Islet of Langerhans (tissue), 1 donor: ENCODE results near the gene UPF3A.
"Not testable (repeated sequence)": the region's sequence is repeated elsewhere in the genome, so short reads cannot be mapped to it uniquely, and the experiment has no call there.

ENCODE experiments used
- FAIRE-seq: peaks from one replicate; lab custom pipeline; 2011; peaks lifted over from hg19 to GRCh38; lab: Jason Lieb, UNC

Gene UPF3A

GRCh38 chr13:114309086-114309485 lies 27.7 kb downstream of the UPF3A start:
- no peak for FAIRE-seq

GRCh38 chr13:114309806-114310410 lies 28.5 kb downstream of the UPF3A start:
- FAIRE-seq, result no peak

GRCh38 chr13:114310956-114311355 lies 29.6 kb downstream of the UPF3A start:
- FAIRE-seq, result no peak

DNA sequence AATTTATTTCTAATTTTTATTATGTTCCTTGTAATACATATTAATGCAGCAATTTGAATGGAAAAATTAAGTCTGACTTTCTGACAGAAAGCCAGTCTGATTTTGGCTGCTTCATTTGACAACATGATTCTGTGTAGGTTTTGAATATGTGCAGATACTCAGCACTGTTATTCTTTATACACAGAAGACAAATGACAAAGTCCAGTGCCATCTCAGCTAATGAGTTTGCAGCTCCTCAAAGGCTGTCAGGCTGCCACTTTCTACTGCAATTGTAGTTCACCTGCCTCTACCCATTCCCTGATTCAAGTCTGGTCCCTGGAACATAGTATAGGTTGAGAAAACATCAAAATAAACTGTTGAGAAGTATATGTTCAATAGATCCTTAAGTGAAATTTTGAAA lies 30.0 kb downstream of the UPF3A start:
- FAIRE-seq, result no peak

- no peak for FAIRE-seq
Measured at GRCh38 chr13:114311908-114312307, 30.5 kb downstream of the UPF3A start.

DNA sequence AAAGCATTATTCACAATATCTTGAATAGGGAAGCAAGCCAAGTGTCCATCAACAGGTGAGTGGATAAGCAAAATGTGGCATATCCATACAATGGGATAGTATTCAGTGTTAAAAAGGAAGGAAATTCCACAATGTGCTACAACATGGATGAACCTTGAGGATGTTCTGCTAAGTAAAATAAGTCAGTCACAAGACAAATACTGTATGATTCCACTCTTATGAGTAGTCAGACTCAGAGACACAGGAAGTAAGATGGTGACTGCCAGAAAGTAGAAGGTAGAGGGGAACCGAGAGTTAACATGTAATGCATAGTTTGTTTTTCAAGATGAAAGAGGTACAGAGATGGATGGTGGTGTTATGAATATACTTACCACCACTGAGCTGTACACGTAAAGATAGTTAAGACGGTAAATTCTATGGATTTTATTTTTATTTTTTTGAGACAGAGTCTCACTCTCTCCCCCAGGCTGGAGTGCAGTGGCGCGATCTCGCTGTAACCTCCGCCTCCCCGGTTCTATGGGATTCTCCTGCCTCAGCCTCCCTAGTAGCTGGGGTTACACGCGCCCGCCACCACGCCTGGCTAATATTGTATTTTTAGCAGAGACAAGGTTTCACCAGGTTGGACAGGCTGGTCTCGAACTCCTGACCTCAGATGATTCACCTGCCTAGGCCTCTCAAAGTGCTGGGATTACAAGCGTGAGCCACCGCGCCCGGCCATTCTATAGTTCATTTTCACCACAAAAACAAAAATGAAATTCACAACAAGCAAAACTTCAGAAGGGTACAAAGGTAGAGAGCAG lies 31.9 kb downstream of the UPF3A start:
- no peak for FAIRE-seq

- FAIRE-seq, result no peak
Measured at GRCh38 chr13:114314074-114314912, 32.9 kb downstream of the UPF3A start, which contains the start of gene CHAMP1. Gene CHAMP1 (plus strand): TSS chr13:114314503. CDS start chr13:114323843, 9,340 bp downstream.

DNA sequence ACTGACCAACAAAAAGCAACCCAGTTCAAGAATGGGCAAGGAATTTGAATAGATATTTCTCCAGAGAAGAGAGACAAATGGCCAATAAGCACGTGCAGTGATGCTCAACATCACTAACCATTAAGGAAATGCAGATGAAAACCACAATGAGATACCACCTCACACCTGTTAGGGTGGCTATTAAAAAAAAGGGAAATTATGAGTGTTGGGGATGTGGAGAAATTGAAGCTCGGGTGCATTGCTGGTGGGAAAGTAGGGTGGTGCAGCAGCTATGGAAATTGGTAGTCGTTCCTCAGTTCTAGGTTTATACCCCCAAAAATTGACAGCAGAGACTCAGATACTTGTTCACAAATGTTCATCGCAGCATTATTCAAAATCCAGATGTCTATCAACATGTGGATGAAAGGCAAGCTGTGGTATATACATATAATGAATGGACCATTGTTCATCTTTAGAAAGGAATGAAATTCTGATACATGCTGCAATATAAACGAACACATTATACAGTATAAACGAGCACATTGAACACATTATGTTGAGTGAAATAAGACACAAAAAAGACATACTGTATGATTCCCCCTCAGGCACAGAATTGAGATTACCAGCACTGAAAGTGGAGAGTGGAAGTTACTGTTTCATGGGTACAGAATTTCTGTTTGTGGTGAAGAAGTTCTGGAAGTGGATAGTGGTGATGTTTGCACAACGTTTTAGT lies 33.8 kb downstream of the UPF3A start:
- no peak for FAIRE-seq

DNA sequence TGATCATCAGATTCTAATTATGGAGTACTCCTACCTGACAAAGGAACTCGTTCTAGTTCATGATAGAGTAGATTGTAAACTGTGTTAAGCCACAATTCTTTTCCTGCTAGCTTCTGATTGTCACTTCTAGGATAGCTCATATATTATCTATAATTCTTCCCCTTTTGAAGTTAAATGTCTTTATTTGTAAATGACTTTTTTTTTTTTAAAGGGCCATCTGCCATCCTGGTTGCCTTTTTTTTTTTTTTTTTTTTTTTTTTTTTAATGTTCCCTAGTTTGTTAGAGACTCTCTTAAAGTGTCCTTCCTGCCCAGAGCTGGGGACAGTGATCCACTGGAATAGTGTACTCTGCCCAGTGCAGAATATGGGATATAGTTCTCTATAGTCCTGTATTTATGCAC lies 37.2 kb downstream of the UPF3A start:
- FAIRE-seq, result no peak

GRCh38 chr13:114319441-114319913 lies 38.1 kb downstream of the UPF3A start:
- no peak for FAIRE-seq

- no peak for FAIRE-seq
Measured at GRCh38 chr13:114320065-114320464, 38.7 kb downstream of the UPF3A start.

- no peak for FAIRE-seq
Measured at GRCh38 chr13:114321256-114321655, 39.9 kb downstream of the UPF3A start.

DNA sequence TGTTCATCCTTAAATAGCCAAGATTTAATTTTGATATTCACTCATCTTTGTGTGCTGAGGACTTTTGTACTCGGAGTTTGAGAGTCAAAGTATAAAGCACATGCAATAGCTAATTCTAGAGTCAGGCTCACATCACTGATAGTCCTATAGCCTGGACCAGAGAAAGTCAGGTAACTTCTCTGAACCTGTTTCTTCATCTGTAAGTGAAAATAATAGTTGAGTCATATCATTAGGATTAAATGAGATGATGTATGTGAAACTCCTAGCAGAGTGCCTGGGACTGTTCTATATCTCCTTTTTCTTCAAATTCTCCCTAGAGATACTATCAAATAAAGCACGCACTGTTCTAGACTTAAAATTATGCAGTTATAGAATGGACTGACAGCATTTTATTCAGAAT lies 41.9 kb downstream of the UPF3A start:
- FAIRE-seq, result no peak

- FAIRE-seq, result no peak
Measured at GRCh38 chr13:114324334-114324733, 42.9 kb downstream of the UPF3A start.

DNA sequence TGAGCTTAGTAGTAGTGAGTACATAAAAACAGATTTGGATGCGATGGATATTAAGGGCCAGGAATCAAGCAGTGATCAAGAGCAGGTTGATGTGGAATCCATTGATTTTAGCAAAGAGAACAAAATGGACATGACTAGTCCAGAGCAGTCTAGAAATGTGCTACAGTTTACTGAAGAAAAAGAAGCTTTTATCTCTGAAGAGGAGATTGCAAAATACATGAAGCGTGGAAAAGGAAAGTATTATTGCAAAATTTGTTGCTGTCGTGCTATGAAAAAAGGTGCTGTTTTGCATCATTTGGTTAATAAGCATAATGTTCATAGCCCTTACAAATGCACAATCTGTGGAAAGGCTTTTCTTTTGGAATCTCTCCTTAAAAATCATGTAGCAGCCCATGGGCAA lies 44.3 kb downstream of the UPF3A start:
- no peak for FAIRE-seq

DNA sequence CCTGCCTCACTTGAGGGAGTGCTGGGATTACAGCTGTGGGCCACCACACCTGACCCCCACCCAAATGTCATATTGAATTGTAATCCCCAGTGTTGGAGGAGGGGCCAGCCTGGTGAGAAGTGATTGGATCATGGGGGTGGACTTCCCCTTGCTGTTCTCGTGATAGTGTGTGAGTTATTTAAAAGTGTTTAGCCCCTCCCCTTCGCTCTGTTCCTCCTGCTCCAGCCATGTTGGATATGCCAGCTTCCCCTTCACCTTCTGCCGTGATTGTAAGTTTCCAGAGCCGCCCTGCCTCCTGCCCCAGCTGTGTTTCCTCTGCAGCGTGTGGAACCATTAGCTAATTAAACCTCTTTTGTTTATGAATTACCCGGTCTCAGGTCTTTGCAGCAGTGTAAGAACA lies 46.6 kb downstream of the UPF3A start:
- FAIRE-seq, result no peak

- no peak for FAIRE-seq
Measured at GRCh38 chr13:114328595-114328994, 47.2 kb downstream of the UPF3A start.

GRCh38 chr13:114330086-114330485 lies 48.7 kb downstream of the UPF3A start:
- FAIRE-seq, result no peak

DNA sequence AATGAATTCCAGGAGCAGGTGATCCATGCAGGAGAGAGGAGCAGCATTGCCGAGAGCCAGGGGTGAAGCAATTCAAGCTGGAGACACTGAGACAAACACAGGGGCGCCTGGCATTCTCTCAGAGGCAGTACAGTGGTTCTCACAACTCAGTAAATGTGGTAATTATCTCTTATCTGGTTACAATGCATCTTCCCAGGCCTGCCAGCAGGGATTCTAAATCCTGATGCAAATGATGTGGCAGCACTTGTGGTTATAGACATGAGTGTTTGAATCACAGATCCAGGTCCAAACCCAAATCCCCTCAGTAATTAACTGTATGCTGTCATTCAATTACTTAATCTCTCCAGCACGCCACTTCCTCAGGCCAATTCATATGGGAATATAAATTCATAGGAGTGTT lies 52.5 kb downstream of the UPF3A start:
- FAIRE-seq, result not testable (repeated sequence)

DNA sequence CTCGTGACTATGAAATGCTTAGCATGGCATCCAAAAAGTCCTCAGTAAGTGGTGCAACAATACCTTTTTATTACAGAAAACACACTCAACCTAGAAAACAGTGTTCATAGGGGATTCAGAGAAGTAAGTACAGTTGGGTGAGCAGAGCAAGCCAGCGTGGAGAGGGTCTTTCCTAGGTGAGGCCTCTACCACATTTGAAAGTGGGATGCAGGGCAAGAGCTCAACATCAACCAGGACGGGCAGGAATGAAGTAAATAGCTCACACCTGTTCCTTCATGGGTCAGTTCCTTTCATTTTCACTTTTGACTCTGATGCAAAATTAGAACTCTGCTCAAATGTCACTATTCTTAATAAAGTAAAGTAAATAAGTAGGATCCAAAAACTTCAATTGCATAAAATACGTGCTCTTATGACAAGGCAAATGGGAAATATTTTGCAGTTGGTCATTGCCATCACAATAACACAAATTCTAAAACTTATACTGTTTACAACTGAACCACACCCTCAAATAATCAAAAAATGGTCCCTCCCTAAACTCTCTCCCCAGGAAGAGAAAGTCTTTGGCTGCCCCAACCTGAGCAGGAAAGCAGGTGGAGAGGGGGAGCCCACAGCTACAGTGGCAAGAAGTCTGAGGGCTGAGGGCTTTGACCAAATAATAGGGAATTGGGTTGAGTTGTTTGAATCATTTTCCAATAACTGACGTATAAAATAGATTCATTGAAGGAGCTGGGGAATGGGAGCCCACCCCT lies 53.1 kb downstream of the UPF3A start:
- no peak for FAIRE-seq

- FAIRE-seq, result not testable (repeated sequence)
Measured at GRCh38 chr13:114336457-114336856, 55.1 kb downstream of the UPF3A start.
